Neutrophil (primary cell): Measurements from ENCODE around the gene MT1M.

Experiments used
- H3K27ac ChIP-seq: fragments of 200-600 bp; sonication (generic); 2 replicates; pipeline ENCODE4 v1.5.1; 2016; ENCODE audit warnings: mild to moderate bottlenecking, moderate library complexity
- H3K27me3 ChIP-seq: fragments of 200-600 bp; sonication (generic); 2 replicates; pipeline ENCODE4 v1.6.0; 2016; ENCODE audit warnings: mild to moderate bottlenecking
- H3K36me3 ChIP-seq: fragments of 200-600 bp; sonication (generic); 2 replicates; pipeline ENCODE4 v1.5.1; 2017
- H3K4me1 ChIP-seq, 2 experiments: fragments of 200-600 bp in 1 of 2; sonication (generic) in 1 of 2; 1 replicate in 1 of 2; 2 replicates in 1 of 2; pipeline versions ENCODE4 v1.5.1 to v1.6.1; 2013 to 2016; ENCODE audit warnings: low read depth in 1 of 2, low read length in 1 of 2, mild to moderate bottlenecking in 1 of 2, moderate library complexity in 1 of 2; ENCODE audit not compliant: control insufficient read depth in 1 of 2, insufficient read depth in 1 of 2
- H3K4me3 ChIP-seq, 2 experiments: fragments of 200-600 bp in 1 of 2; sonication (generic) in 1 of 2; 1 replicate in 1 of 2; 2 replicates in 1 of 2; pipeline ENCODE4 v1.5.1; 2013 to 2016; ENCODE audit warnings: low read depth in 1 of 2, low read length in 1 of 2, mild to moderate bottlenecking in 1 of 2, moderate library complexity in 1 of 2
- H3K9me3 ChIP-seq: fragments of 200-600 bp; sonication (generic); 2 replicates; pipeline ENCODE4 v1.5.1; 2016
- TF ChIP-seq, protein P1 (sequence below): fragments of 200-600 bp; sonication (generic); IDR thresholded peaks from 2 replicates; pipeline ENCODE4 v1.5.1; 2016; ENCODE audit warnings: antibody characterized with exemption

The MT1M gene

DNA sequence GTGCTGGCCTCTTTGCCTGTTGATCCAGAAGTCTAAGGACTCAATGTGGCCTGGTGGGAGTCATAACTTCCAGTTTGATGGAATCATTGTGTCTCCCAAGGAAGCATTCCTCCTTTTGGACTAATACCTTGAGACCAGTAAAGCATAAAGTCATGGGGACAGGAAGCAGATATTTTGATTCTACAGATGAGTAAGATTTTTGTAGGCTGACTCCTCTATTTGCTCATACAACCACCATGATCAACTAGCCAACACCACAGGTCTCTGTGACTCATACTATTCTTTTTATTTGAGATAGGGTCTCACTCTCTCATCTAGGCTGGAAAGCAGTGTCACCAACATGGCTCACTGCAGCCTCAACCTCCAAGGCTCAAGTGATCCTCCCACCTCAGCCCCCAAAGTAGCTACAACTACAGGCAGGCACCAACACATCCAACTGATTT, 17.9 kb upstream of the MT1M start:
- Histone ChIP-seq H3K9me3 (no peaks in the 10 kb centered on the region), H3K27me3 (peaks cover 50% of the 10 kb centered on the region), H3K36me3 (no peaks in the 10 kb centered on the region), H3K4me1 (peaks cover 16 to 19% of the 10 kb centered on the region in 2 experiments), H3K4me3 (no peak overlapping the region), H3K27ac (no peak overlapping the region)
- TF ChIP-seq, protein P1, sequence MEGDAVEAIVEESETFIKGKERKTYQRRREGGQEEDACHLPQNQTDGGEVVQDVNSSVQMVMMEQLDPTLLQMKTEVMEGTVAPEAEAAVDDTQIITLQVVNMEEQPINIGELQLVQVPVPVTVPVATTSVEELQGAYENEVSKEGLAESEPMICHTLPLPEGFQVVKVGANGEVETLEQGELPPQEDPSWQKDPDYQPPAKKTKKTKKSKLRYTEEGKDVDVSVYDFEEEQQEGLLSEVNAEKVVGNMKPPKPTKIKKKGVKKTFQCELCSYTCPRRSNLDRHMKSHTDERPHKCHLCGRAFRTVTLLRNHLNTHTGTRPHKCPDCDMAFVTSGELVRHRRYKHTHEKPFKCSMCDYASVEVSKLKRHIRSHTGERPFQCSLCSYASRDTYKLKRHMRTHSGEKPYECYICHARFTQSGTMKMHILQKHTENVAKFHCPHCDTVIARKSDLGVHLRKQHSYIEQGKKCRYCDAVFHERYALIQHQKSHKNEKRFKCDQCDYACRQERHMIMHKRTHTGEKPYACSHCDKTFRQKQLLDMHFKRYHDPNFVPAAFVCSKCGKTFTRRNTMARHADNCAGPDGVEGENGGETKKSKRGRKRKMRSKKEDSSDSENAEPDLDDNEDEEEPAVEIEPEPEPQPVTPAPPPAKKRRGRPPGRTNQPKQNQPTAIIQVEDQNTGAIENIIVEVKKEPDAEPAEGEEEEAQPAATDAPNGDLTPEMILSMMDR = no peak

DNA sequence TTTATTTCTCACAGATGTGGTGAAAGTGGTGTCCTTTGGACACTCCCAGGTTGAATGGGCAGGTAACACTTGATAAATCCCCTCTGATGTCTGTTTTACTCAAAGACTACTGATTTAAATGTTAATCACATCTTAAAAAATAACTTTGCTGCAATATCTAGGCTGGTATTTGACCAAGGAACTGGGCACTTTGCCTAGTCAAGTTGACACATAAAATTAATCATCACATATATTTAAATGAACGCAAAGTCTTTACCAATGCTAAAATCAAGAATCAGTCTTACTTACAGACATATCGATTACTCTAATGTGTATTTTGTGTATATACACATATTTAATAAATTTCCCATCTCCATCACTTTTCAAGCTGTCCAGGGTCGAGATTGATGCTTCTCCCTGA, 17.1 kb upstream of the MT1M start:
- TF ChIP-seq, protein P1 = no peak
- peaks cover 57% of the 10 kb centered on the region for H3K27me3 ChIP-seq
- no peaks in the 10 kb centered on the region for H3K9me3 ChIP-seq
- H3K4me1 ChIP-seq = peaks cover 9 to 11% of the 10 kb centered on the region in 2 experiments
- H3K36me3 ChIP-seq = no peaks in the 10 kb centered on the region
- H3K27ac ChIP-seq = no peak overlapping the region
- no peak overlapping the region for H3K4me3 ChIP-seq

DNA sequence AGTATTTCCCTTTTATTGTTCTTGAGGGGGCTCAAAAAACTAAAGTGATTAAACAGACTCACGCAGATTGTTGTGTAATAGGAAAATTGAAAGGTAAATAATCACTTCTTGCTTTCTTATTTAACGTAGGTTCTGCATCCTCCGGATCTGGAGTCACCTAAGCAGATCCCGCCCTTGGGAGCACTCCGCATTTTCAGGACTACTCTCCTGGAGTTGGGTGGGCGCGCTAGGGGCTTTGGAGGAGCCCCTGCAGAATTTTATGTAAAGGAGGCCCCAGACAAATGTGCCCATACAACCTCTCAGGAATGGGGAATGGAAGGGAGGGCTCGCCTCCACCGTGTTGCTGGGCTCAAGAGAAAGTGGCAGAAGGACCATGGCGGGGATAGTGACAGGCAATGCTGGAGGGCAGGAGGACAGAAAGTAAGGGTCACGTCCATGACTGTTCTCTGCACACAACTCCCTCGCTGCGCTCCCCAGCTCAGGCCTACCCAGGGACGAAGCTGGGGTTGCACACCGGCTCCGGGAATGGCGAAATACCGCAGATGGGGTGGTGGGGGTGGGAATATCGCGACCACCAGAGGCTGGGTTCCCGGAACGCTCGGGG, 15.7 kb upstream of the MT1M start:
- Histone ChIP-seq H3K27me3 (peaks cover 70% of the 10 kb centered on the region), H3K4me1 (peaks cover 9 to 11% of the 10 kb centered on the region in 2 experiments), H3K27ac (no peak overlapping the region), H3K36me3 (no peaks in the 10 kb centered on the region), H3K4me3 (peak overlapping the region in 1 of 2 experiments; percentile 43), H3K9me3 (no peaks in the 10 kb centered on the region)
- TF ChIP-seq, protein P1 = no peak

DNA sequence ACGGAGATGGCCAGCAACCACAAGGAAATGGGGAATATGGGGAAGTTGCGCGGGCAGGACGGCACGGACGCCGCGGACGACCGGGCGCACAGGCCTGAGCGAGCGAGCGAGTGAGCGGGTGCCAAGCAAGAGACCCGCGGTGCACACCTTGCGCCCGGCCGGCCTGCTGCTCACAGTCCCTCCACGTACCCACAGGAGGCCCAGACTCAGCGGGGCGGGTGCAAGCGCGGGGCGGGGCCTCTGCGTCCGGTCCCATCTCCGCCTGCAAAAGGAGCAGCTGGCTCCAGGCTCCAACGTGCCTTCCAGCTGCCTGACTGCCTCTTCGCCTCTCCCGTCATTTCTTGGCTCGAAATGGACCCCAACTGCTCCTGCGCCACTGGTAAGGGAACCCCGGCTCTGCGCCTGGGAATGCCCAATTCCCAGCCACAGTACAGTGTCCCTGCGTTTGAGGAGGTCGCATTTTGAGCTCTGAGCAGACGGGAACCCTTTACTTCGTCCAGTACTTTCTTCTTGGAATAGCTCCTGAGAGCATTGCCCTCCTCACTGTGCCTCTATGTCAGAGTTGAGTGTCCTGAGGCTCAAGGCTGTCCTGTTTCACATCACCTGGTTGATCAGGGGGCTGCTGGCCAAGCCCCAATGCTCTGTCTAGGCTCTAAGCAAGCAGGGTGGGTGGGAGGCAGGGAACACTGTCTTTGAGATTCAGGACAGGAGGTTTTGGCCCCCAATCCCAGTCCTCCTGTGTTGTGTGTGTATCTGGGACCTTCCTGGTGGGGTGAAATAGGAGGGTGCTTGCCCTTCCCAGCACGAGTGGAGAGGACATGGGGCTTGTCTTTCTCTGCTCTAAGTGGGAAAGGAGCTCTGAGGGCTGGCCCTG, 15.0 kb upstream of the MT1M start:
- Histone ChIP-seq H3K36me3 (no peaks in the 10 kb centered on the region), H3K4me3 (peak overlapping the region in 1 of 2 experiments; percentile 43), H3K27me3 (peaks cover 77% of the 10 kb centered on the region), H3K27ac (no peak overlapping the region), H3K4me1 (peaks cover 9 to 11% of the 10 kb centered on the region in 2 experiments), H3K9me3 (no peaks in the 10 kb centered on the region)
- TF ChIP-seq, protein P1 = no peak

DNA sequence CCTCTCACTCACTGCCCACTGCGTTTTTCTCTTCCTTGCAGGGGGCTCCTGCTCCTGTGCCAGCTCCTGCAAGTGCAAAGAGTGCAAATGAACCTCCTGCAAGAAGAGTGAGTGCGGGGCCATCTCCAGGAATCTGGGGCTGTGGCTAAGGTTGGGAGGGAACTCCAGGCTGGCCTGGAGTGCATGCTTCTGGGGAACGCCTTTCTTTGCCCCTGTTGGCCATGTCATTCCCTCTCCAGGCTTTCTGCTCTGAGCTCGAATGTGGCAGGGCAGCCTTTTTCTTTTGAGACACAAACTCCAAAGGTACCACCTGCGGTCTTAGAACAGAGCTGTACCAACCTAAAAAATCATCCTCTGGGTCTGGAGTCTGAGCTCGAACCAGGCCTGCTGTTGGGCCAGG, 14.3 kb upstream of the MT1M start:
- TF ChIP-seq, protein P1 = no peak
- H3K4me3 ChIP-seq = no peak overlapping the region

More for the DNA sequence above, 14.3 kb upstream of the MT1M start:
- H3K27ac ChIP-seq = no peak overlapping the region
- no peaks in the 10 kb centered on the region for H3K9me3 ChIP-seq
- H3K4me1 ChIP-seq = peaks cover 9 to 11% of the 10 kb centered on the region in 2 experiments
- no peaks in the 10 kb centered on the region for H3K36me3 ChIP-seq
- peaks cover 84% of the 10 kb centered on the region for H3K27me3 ChIP-seq
